CMK (cell line): ENCODE measurements around the gene CROCC2.

ENCODE experiments used
- DNase-seq: peaks from one replicate; pipeline ENCODE4 v3.0.0-alpha.2; 2010; ENCODE audit warnings: low read depth

Gene CROCC2

DNA sequence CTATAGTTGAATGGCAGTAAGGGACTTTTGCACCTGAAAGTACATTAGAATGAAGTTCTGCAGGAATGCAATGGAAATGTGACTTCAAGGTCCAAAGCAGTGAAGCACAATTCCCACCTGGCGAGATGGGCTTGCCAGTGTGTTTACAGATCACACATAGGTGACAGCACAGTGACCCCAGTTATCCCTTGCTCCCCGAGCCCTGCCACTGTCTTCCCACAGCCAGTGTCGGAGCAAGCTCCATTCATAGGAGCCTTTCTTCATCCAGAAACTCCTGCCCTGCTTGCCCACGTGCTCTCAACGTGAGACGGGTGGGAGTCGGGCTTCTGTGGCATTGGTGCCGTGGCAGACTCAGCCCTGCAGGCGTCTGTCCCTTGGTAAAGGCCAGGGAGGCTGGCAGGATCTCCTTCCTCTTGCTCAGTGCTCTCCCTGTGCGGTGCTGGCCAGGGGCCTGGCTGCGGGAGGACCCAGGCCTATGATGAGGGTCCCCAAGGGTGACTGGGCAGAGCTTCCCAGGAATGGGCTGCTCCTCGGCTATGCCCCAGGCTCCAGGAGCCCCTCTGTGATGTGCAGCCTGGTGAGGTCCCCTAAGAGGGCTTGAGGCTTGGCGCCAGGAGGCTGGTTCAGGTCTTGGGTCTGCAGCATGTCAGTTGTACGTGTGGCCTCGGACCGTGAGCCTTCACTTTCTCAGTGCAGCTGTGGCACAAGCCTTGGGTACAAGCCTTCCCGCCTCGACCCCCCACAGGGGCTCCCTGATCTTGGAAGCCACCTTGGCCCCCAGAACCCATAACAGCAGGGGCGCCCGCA, 132.4 kb downstream of the CROCC2 start:
- no peak for DNase-seq

DNA sequence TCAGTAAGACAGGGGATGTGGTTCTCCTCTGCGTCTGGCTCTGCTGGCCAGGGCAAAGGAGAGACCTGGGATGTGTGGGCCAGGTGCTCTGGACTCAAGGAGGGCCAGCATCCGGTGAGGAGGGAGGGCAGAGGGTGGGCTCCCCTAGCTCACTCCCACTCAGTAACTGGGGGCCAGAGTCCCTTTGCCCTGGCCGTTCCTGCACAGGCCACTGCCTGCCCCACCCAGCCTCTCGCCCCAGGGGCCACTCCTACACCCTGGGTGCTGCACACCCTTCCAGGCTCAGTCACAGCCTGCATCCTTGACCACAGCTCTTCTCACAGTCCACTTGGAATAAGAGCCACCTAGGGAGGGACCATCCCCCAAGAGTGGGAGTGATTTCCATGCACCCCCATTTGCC, 133.3 kb downstream of the CROCC2 start:
- no peak for DNase-seq

DNA sequence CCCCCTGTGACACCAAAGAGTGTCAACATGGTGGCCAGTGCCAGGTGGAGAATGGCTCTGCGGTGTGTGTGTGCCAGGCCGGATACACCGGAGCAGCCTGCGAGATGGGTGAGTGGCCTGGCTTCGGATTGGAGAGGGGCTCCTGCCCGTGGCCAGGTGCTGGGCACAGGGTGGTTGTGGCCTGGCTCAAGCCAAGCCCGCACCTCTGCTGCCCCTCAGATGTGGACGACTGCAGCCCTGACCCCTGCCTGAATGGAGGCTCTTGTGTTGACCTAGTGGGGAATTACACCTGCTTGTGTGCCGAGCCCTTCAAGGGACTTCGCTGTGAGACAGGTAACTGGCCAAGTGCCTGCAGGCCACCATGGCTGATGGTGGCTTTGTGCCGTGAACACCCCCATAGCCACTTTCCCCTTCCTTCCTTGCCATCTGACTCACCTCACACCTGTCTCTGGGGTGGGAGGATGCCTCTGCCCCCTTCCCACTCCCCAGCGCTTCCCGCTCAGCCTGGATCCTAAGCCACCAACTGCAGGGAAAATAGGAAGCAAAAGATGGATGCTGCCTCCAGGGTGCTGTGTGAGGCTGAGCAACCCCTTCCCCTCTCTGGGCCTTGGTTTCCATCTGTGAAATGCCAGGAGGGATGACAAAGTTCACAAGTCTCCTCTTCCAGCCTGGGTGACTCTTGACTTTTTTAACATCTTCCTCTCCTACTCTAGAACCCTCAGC, 134.1 kb downstream of the CROCC2 start:
- no peak for DNase-seq

- DNase-seq, result no peak
Observed at GRCh38 chr2:241041589-241042158, 135.5 kb downstream of the CROCC2 start.
